Measurements from ENCODE around the gene CTAG1A.
"Not testable (repeated sequence)": the region's sequence is repeated elsewhere in the genome, so short reads cannot be mapped to it uniquely, and the experiment has no call there.

CTAG1A gene

GRCh38 chrX:154575076-154575475, 9.9 kb upstream of the CTAG1A start:
- DNase-seq, result not testable (repeated sequence)

GRCh38 chrX:154582994-154583393, 1.9 kb upstream of the CTAG1A start:
- DNase-seq, result not testable (repeated sequence)

- not testable (repeated sequence) for DNase-seq
Observed at GRCh38 chrX:154590415-154590814, 5.5 kb downstream of the CTAG1A start.

DNA sequence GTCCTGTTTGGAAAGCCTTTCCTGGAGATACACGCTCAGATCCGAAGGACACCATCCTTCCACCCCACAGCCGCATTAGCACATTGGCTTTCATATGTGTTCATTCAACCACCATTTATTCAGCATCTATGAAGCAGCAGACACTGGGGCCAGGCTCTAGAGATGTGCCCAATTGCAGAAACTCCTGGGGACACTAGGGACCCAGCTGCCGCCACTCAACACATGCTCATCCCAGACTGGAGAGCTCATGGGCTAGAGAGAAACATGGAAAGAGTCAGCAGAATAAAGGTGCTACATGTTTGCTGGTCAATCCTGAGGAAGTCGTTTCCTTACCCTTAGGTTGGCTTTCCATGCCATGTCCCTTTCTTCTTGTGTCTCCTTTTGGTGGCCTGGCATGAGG, 7.6 kb downstream of the CTAG1A start:
- DNase-seq, result no peak

DNA sequence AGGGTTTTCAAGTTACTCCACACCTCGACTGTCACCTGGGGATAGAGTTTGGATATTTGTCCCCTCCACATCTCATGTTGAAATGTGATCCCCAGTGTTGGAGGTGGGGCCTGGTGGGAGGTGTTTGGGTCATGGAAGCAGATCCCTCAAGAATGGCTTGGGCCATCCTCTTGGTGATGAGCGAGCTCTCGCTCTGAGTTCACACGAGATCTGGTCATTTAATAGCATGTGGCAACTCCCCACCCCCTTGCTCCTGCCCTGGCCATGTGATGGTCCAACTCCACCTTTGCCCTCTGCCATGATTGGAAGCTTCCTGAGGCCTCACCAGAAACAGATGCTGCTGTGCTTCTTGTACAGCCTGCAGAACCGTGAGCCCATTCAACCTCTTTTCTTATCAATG, 8.3 kb downstream of the CTAG1A start:
- DNase-seq, result no peak

DNA sequence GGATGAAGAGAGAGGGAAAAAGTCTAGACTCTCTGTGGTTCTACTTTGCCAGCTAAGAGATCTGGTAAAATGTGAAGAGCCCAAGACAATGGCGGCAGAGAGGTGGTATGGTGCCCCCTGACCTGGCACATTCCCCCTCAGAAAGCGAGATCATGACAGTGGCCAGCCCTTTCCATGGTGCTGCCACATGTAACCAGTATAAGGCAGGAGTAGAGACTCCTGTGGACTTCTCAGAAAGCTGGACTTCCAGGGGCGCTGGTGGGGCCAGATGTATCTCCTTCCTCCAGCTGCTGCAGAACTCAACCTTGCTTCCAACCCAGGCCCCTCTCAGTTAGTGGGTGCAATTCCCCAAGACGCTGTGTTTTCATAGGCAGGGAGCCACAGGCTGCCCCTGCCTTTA, 9.6 kb downstream of the CTAG1A start:
- no peak for DNase-seq

GRCh38 chrX:154595559-154596249, 10.8 kb downstream of the CTAG1A start:
- DNase-seq, result no peak

- DNase-seq, result no peak
Observed at GRCh38 chrX:154596290-154596929, 11.5 kb downstream of the CTAG1A start.

- no peak for DNase-seq
Observed at GRCh38 chrX:154597221-154597620, 12.3 kb downstream of the CTAG1A start.

DNA sequence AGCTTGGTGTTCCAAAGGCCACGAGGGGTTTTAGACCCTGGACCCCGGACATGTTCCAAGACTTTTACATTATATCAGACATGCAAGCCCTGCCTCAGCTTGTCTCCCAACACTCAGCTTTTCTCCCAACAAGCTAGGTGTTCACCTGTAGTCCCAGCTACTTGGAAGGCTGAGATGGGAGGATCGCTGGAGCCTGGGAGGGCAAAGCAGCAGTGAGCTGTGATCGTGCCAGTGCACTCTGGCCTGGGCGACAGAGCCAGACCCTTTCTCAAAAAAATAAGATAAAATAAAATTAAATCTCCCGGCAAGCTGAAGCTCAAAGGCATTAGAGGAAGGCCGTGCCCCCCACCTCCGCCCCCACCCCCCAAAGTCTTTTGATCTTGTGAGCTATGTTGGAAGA, 13.7 kb downstream of the CTAG1A start:
- no peak for DNase-seq

GRCh38 chrX:154599531-154599930, 14.6 kb downstream of the CTAG1A start:
- no peak for DNase-seq

- DNase-seq, result no peak
Observed at GRCh38 chrX:154600759-154601374, 15.9 kb downstream of the CTAG1A start.

- DNase-seq, result no peak
Observed at GRCh38 chrX:154602226-154602625, 17.3 kb downstream of the CTAG1A start.

DNA sequence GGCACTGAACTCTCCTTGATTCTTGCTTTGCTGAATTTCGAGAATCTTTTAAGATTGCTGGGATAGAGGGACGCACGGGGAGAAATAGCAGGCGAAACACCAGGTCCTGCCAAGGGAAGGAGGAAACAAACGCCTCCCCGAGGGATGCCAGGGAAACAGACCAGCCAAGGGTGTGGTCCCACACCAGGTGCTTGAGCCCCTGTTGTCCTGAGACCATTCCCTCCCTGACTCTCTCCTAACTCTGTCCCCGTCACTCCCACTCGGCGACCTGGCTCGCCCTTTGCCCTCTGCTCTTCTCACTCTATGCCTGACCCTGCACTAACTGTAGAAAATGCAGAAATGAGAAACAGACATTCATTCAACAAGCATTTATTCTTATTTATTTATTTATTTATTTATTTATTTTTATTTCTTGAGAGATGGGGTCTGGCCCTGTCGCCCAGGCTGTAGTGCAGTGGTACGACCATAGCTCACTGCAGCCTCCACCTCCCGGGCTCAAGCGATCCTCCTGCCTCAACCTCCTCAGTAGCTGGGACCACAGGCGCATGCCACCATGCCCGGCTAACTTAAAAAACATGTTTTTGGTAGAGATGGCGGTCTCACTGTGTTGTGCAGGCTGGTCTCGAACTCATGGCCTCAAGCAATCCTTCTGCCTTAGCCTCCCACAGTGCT, 18.0 kb downstream of the CTAG1A start:
- no peak for DNase-seq

DNA sequence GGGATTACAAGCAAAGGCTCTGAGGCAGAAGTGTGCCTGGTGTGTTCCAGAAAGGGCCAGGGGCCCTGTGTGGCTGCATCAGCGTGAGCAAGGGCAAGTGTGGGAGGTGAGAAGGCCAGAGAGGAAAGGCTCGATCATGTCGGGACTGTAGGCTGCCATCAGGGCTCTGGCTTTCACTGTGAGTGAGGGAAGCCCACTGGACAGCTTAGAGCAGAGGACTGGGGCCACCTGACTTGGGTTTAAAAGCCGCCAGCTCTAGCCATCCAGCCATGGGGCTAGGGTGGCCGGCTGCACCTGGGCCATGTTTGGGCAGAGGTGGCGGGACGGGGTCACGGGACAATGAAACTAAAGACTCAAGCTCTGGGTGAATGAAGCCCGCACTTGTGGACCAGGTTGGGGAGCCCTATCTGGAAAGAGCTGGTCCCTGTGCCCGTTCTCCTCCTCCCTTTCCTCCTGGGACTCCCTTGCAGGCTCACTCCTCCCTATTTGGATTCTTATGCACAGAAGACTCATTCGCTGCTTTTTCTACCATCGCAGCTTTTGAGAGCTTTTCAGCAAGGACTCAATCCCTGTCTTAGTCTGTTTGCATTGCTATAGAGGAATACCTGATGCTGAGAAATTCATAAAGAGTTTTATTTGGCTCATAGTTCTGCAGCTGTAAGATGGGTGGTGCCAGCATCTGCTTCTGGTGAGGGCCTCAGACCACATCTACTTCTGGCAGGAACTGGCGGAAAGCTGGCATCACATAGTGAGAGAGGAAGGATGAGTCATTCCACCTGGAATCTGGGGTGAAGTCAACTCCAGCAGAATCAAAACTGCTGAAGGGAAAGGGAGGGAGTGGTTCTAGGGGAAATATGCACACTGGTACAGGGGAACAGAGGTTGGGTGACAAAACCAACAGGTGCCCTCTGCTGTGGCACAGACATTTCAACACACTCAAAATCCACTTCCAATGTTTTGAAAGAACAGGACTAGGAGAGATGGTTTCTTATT, 18.8 kb downstream of the CTAG1A start:
- no peak for DNase-seq

DNA sequence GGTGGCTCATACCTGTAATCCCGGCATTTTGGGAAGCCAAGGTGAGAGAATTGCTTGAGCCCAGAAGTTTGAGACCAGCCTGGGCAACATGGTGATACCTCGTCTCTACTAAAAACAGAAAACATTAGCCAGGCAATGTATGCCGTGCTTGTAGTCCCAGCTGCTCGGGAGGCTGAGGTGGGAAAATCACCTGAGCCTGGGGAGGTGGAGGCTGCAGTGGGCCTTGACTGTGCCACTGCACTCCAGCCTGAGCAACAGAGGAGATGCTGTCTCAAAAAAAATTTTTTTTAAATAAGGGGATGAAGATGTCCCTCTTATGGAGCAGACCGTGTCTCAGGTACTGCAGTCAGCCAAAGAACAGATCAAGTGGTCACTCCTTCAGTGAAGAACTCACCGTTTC, 20.6 kb downstream of the CTAG1A start:
- DNase-seq, result no peak

GRCh38 chrX:154607370-154607769, 22.4 kb downstream of the CTAG1A start:
- DNase-seq, result no peak

- not testable (repeated sequence) for DNase-seq
Observed at GRCh38 chrX:154607976-154608375, 23.0 kb downstream of the CTAG1A start.

DNA sequence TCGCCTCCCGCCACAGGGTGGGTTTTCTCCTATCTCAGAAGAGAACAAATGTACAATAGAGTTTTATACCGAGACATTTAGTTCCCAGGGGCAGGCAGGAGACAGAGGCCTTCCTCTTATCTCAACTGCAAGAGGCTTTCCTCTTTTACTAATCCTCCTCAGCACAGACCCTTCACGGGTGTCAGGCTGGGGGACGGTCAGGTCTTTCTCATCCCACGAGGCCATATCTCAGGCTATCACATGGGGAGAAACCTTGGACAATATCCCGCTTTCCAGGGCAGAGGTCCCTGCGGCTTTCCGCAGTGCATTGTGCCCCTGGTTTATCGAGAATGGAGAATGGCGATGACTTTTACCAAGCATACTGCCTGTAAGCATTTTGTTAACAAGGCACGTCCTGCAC, 23.9 kb downstream of the CTAG1A start:
- DNase-seq, result not testable (repeated sequence)

- not testable (repeated sequence) for DNase-seq
Observed at GRCh38 chrX:154611146-154611545, 26.2 kb downstream of the CTAG1A start.

DNA sequence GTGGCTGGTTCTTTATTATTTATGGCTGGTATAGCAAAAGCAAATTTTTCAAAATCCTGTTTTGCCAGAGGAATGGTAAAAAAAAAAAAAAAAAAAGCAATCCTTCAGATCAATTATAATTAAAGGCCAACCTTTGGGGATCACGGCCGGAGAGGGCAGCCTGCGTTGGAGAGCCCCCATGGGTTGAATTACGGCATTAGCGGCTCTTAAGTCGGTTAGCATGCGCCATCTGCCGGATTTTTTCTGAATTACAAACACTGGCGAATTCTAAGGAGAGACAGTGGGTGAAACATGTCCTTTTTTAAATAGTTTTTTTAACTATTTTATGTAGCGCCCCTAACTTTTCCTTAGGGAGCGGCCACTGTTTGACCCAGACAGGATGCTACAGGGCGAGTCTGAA, 28.7 kb downstream of the CTAG1A start:
- not testable (repeated sequence) for DNase-seq

DNA sequence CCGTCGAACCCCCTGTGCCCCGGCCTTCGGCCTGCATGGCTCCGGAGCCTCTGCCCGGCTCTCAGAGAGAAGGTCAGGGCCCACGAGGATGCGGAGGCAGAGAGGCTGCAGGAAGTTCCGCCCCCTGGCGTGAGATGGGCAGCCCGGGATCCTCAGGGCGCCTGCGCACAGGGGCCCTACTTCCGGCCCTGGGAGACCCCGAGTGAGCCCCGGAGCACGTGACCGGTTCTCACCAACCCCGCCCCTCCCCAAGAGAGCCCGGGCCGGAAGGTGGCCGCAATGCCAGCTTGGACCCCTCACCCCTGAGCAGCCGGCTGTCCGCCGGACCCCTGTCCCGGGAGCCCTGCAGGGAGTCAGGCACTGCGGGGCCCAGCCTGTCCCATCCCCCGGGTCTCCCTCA, 34.2 kb downstream of the CTAG1A start, which contains the start of gene CTAG1B:
CTAG1B (minus strand) TSS at position 101 of the 400 bp plus-strand sequence; CDS start at position 37, 64 bp downstream.
- DNase-seq, result not testable (repeated sequence)

Data from T-helper 9 cell (primary cell).